Activated naive CD8-positive, alpha-beta T cell treated with anti-CD3 and anti-CD28 coated beads for 36 hours (primary cell): ENCODE measurements around the gene AHDC1. TPM values are rescaled to one million over a fixed set of nuclear protein-coding genes. Genes with fewer than 3 reads are reported as not detected.
"Not testable (repeated sequence)": the region's sequence is repeated elsewhere in the genome, so short reads cannot be mapped to it uniquely, and the experiment has no call there.

Experiments used
- DNase-seq: peaks from one replicate; pipeline ENCODE4 v3.0.0; 2021
- H3K27ac Mint-ChIP-seq: one replicate; pipeline ENCODE4 v1.8.0; 2022; ENCODE audit warnings: mild to moderate bottlenecking, moderate library complexity, mixed read lengths
- H3K27me3 Mint-ChIP-seq: one replicate; pipeline ENCODE4 v1.8.0; 2022; ENCODE audit warnings: mild to moderate bottlenecking, mixed read lengths
- H3K36me3 Mint-ChIP-seq: one replicate; pipeline ENCODE4 v1.8.0; 2021; ENCODE audit warnings: mild to moderate bottlenecking, mixed read lengths
- H3K4me1 Mint-ChIP-seq: one replicate; pipeline ENCODE4 v1.8.0; 2021; ENCODE audit warnings: mixed read lengths
- H3K4me3 Mint-ChIP-seq: one replicate; pipeline ENCODE4 v1.8.0; 2022; ENCODE audit warnings: mild to moderate bottlenecking, moderate library complexity, mixed read lengths
- H3K9me3 Mint-ChIP-seq: one replicate; pipeline ENCODE4 v1.8.0; 2022; ENCODE audit warnings: mixed read lengths
- total RNA-seq, 2 experiments: library from RNA; stranded (reverse); gene quantifications; one replicate each; pipeline ENCODE4 v1.2.3, GENCODE V29; 2021

Gene AHDC1
- total RNA-seq, 2 experiments from 2014 or later, result 10.0 to 12.0 TPM

DNA sequence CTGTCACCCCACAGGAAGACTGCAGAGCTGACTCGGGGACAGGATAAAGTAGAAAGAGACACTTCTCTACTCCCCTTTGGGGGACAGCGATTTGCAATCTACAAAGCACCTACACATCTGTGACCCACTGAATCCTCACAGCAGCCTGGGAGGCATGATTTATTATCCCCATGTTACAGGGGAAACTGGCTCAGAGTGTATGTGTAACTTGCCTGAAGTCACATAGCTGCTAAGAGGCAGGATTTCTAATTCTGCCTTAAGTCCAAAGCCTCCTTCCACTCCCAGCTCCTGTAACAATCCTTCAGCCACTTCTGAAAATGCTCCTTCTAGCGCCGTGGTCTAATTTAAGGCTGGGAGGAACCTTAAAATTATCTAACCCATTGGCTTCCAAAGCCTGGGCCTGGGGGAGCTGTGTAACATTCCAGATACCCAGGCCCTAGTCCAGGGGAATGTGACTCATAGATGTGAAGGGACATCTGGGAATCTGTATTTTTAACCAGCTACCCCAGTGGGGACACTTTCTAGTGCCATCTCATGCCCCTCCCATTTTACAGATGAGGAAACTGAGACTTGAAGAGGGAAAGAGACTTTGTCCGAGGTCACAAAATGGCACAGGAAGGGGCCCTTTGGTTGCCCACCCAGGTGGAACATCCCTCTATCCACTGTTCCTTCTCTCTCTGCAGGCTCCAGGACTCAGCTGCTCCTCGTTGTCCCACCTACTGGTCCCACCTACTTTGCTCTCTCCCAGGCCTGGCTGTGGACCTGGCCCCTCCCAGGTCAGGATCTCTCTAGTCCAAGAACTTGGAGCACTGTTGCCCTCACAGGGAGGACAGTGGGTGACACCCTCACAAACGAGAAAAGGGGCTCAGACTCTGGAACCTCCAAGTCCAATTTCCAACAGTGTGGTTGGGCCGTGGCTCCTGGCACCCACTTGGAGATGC, 48.9 kb downstream of the AHDC1 start:
- DNase-seq, result no peak
- Mint-ChIP-seq H3K9me3 (no peaks in the 10 kb centered on the region), H3K27ac (peak overlapping the region; percentile 23), H3K36me3 (peaks cover 4% of the 10 kb centered on the region), H3K27me3 (no peaks in the 10 kb centered on the region), H3K4me1 (peaks cover 23% of the 10 kb centered on the region), H3K4me3 (no peak overlapping the region)

DNA sequence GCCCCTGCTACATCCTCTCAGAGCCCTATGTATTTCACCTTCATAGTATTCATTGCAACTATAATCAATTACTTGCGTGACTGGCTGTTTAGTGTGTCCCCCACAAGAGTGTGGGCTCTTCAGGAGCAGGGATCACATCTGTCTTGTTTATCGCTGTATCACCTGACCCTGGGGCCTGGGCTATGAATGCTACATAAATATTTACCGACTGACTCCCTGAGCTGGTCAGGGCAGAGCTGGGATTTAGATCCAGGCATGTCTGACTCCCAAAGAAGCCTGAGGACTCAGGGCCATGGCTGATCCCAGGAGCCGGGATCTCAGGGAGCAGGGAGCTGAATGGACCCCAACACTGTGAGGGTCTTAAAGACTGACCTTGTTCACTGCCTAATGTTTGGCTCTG, 49.7 kb downstream of the AHDC1 start:
- Mint-ChIP-seq H3K36me3 (peaks cover 4% of the 10 kb centered on the region), H3K4me3 (no peak overlapping the region), H3K4me1 (peaks cover 20% of the 10 kb centered on the region), H3K27me3 (no peaks in the 10 kb centered on the region), H3K9me3 (no peaks in the 10 kb centered on the region), H3K27ac (peak overlapping the region; percentile 23)
- DNase-seq, result no peak

GRCh38 chr1:27553823-27554222, 50.1 kb downstream of the AHDC1 start:
- not testable (repeated sequence) for H3K36me3 Mint-ChIP-seq, DNase-seq, H3K27me3 Mint-ChIP-seq, H3K27ac Mint-ChIP-seq, H3K9me3 Mint-ChIP-seq, H3K4me3 Mint-ChIP-seq
- H3K4me1 Mint-ChIP-seq, result peaks cover 20% of the 10 kb centered on the region

DNA sequence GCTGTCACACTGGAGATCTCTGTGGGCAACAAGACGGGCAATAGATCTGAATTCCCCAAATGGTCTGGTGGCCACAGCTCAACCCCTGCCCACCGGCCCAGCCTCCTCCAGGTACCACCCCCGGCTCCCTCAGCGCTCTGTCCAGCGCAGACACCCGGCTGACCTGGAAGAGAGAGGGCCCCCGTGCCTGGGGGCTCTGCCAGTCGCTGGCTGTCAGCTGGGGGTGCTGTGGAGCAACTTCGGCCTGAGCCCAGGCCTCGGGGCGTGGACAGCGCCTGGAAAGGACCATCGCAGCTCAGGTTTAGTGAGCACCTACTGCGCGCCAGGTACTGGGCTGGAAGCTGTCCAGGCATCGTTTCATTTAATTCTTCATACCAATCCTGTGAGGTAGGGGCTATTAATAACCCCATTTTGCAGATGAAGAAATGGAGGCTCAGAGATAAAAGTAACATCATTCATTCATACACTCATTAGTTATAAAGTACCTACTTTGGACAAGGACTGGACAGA, 51.0 kb downstream of the AHDC1 start:
- no peak overlapping the region for H3K27ac Mint-ChIP-seq
- H3K36me3 Mint-ChIP-seq, result peaks cover 4% of the 10 kb centered on the region
- H3K27me3 Mint-ChIP-seq, result no peaks in the 10 kb centered on the region
- peaks cover 20% of the 10 kb centered on the region for H3K4me1 Mint-ChIP-seq
- no peaks in the 10 kb centered on the region for H3K9me3 Mint-ChIP-seq
- H3K4me3 Mint-ChIP-seq, result no peak overlapping the region
- no peak for DNase-seq

GRCh38 chr1:27551953-27552312, 52.0 kb downstream of the AHDC1 start:
- DNase-seq, result no peak
- no peaks in the 10 kb centered on the region for H3K9me3 Mint-ChIP-seq
- H3K27me3 Mint-ChIP-seq, result no peaks in the 10 kb centered on the region
- H3K4me3 Mint-ChIP-seq, result no peak overlapping the region
- H3K27ac Mint-ChIP-seq, result no peak overlapping the region
- H3K4me1 Mint-ChIP-seq, result peaks cover 13% of the 10 kb centered on the region
- peaks cover 4% of the 10 kb centered on the region for H3K36me3 Mint-ChIP-seq

DNA sequence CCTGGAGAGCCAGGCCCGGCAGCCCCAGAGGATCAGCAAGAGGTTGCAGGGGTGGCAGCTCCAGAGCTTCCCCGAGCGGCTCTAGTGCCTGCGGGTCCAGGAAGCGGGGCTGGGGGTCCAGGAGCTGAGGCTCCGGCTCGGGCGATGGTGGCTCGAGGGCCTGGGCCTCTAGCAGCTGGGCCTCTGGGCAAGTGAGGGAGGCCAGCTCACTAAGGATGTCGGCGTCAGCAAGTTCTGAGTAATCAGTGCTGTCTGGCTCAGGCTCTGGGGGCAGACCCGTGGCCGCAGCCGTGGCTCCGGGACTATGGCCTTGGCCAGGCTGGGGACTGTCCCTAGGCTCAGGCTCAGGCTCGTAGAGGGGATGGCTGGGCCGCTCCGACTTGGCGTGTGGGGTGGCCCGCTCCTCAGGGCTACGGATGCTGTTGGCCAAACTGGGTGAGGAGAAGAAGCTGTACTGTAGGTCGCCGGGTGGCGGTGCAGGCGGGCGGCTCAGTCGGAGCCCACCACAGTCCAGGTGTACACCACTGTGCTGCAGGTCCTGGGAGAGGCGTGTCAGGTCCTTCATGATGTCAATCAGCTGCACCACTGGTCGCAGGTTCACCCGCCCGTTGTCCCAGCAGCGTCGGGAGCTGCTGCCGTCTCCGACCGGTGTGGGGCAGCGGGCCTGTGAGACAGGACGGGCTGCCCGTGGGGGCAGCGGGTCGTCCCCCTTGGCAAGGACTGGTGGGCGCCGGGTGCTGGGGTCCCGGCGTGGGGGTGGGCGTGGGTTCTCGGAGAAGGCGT, 52.6 kb downstream of the AHDC1 start:
- Mint-ChIP-seq H3K4me3 (no peak overlapping the region), H3K27me3 (no peaks in the 10 kb centered on the region), H3K9me3 (no peaks in the 10 kb centered on the region), H3K36me3 (peaks cover 4% of the 10 kb centered on the region), H3K27ac (no peak overlapping the region), H3K4me1 (peaks cover 9% of the 10 kb centered on the region)
- DNase-seq, result no peak

- DNase-seq, result no peak
- Mint-ChIP-seq H3K27ac (no peak overlapping the region), H3K9me3 (no peaks in the 10 kb centered on the region), H3K4me1 (peaks cover 6% of the 10 kb centered on the region), H3K27me3 (no peaks in the 10 kb centered on the region), H3K4me3 (no peak overlapping the region), H3K36me3 (peaks cover 3% of the 10 kb centered on the region)
These were observed 53.3 kb downstream of the AHDC1 start for GRCh38 chr1:27550510-27551169.

GRCh38 chr1:27549807-27550408, 54.0 kb downstream of the AHDC1 start:
- Mint-ChIP-seq H3K4me3 (no peak overlapping the region), H3K36me3 (peaks cover 3% of the 10 kb centered on the region), H3K27ac (no peak overlapping the region), H3K9me3 (no peaks in the 10 kb centered on the region), H3K27me3 (no peaks in the 10 kb centered on the region), H3K4me1 (peaks cover 3% of the 10 kb centered on the region)
- DNase-seq, result no peak

DNA sequence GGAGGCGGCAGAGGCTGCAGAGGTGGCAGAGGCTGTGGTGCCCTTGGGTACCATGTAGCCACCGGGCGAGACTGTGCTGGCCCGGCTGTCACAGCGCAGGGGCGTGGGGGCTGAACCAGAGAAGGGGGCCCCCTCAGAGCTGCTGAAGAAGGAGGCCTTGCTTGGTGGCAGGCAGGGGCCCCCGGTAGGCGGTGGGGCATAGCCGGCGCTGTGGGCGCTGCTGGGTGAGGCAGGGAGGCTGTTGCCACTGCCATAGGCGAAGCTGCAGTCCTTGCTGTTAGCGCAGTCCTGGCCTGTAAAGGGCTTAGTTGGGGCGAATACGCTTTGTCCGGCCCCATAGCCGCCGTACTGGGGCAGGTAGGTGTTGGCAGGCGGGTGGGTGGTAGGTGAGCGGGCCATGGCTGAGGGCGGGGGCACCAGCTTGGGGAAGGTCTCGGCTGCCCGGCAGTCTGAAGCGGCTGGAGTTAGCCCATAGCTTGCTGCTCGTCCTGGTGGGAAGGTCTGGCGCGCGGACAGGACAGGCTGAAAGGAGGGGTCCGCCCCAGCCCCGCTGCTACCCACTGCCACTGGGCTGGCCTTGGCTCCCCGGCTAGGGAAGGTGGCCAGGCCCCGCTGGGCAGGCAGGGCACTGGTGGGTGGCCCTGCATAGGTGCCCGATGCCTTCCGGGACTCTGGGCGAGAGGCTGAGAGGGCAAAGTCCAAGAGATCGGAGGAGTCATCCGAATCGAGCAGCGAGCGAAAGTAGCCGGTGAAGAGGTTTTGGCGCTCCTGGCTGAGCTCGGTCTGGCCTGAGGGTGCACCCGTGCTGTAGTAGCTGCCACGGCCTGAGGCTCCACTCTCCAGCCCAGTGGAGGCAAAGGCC, 54.9 kb downstream of the AHDC1 start:
- no peaks in the 10 kb centered on the region for H3K27me3 Mint-ChIP-seq
- no peak overlapping the region for H3K27ac Mint-ChIP-seq
- H3K36me3 Mint-ChIP-seq, result peaks cover 3% of the 10 kb centered on the region
- H3K4me1 Mint-ChIP-seq, result no peaks in the 10 kb centered on the region
- no peaks in the 10 kb centered on the region for H3K9me3 Mint-ChIP-seq
- DNase-seq, result no peak
- H3K4me3 Mint-ChIP-seq, result no peak overlapping the region

GRCh38 chr1:27548136-27548853, 55.6 kb downstream of the AHDC1 start:
- H3K4me1 Mint-ChIP-seq, result no peaks in the 10 kb centered on the region
- H3K9me3 Mint-ChIP-seq, result no peaks in the 10 kb centered on the region
- H3K4me3 Mint-ChIP-seq, result no peak overlapping the region
- H3K27ac Mint-ChIP-seq, result no peak overlapping the region
- no peak for DNase-seq
- no peaks in the 10 kb centered on the region for H3K27me3 Mint-ChIP-seq
- H3K36me3 Mint-ChIP-seq, result peaks cover 3% of the 10 kb centered on the region

DNA sequence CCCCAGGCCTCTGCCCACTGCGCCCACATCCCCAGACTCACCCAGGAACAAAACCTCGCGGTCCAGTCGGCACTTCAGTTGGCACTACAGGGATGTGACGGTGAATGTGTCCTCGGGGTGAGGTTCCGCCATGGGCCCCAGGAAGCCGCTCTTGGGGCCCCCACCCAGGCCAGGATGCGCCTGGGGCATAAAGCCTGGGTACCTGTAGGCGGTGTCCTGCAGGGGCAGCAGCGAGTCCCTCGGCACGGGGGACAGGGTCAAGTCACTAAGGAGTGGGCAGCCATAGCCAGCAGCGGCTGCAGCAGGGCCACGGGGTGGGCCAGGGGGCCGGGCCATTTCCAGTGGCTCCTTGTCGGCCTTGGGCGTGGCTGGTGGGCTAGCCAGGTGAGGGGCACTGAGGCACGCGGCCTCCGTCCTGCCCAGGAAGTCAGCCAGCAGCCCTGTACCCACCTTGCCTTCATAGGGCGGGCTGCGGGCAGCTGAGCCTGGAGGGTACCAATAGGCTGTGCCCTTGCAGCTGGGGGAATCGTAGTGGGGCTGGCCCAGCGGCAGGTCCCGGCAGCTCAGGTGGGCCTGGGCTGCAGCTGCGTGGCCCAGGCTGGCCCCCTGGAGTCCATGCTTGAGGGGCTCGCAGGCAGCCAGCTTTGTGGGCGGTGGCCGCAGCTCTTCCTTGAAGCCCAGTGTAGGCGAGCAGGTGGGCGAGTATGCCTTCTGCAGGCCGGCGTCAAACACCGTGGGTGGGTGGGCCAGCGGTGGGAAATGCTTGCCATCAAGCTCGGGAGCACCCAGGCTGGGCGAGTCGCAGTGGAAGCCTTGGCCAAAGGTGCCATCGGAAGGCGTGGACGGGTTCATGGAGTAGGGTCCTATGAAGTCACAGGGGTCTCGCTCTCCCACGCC, 56.5 kb downstream of the AHDC1 start:
- DNase-seq, result no peak
- Mint-ChIP-seq H3K9me3 (no peaks in the 10 kb centered on the region), H3K27me3 (no peaks in the 10 kb centered on the region), H3K36me3 (peaks cover 3% of the 10 kb centered on the region), H3K4me1 (peaks cover 3% of the 10 kb centered on the region), H3K4me3 (no peak overlapping the region), H3K27ac (no peak overlapping the region)

- Mint-ChIP-seq H3K36me3 (no peaks in the 10 kb centered on the region), H3K4me1 (peaks cover 4% of the 10 kb centered on the region), H3K27ac (no peak overlapping the region), H3K27me3 (no peaks in the 10 kb centered on the region), H3K9me3 (no peaks in the 10 kb centered on the region), H3K4me3 (no peak overlapping the region)
- no peak for DNase-seq
These were observed 58.1 kb downstream of the AHDC1 start for GRCh38 chr1:27545876-27546275.

DNA sequence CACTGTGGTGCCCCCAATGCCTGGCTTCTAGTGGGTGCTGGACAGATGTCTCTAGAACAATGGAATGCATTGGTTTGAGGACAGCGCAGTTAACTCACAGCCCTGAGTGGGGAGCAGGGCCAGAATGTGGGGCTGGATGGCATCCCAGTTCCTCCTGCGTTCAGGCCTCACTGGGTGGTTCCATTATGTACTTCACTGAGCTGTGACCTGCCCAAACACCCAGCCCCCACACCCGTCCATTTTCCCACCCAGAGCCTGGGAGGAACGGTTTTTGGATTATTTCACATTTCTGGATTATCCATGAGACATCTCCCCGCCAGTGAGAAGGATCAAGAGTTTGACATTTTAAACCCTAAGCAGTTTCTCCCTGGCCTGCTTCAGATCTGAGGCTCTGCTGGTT, 58.7 kb downstream of the AHDC1 start:
- Mint-ChIP-seq H3K27ac (no peak overlapping the region), H3K4me1 (peaks cover 4% of the 10 kb centered on the region)
- no peak for DNase-seq

More for the DNA sequence above, 58.7 kb downstream of the AHDC1 start:
- H3K9me3 Mint-ChIP-seq, result no peaks in the 10 kb centered on the region
- H3K4me3 Mint-ChIP-seq, result no peak overlapping the region
- H3K36me3 Mint-ChIP-seq, result no peaks in the 10 kb centered on the region
- H3K27me3 Mint-ChIP-seq, result no peaks in the 10 kb centered on the region
